Measurements from ENCODE around the gene INPP1. TPM values are rescaled to one million over a fixed set of nuclear protein-coding genes. Genes with fewer than 3 reads are reported as not detected.

The INPP1 gene
- polyA plus RNA-seq, 1 donor (not counting 4 experiments of a cell fraction or from before 2014, with no cell fraction given) = 6.3 TPM

- TF ChIP-seq CTCF (optimal IDR thresholded peaks at IDR 0.05 in 1 of 3, IDR thresholded peaks at IDR 0.05 in 1 of 3, conservative IDR thresholded peaks at IDR 0.05 in 1 of 3; ENCODE audit: extremely low read depth in 1 of 3, insufficient read depth in 2 of 3, low read length in 3 of 3) (no peak), EZH2 (IDR thresholded peaks at IDR 0.05; ENCODE audit: low read length) (no peak)
- H3K27ac ChIP-seq (ENCODE audit: control insufficient read depth, insufficient read depth, low read length) = no peak overlapping the region
- no peak overlapping the region for H2AFZ ChIP-seq (ENCODE audit: control insufficient read depth, low read length)
- dilution Hi-C loops (cut with MboI; ENCODE audit: extremely low pct_ligation_motif_present, low sequenced_read_pairs) = no loop called here
- no peaks in the 10 kb centered on the region for H3K27me3 ChIP-seq (ENCODE audit: control insufficient read depth, extremely low read depth, insufficient read depth, low read length)
- H3K4me2 ChIP-seq (ENCODE audit: control insufficient read depth, extremely low read depth, insufficient read depth, low read depth, low read length) = no peak overlapping the region
- H3K36me3 ChIP-seq (ENCODE audit: control insufficient read depth in 2 of 2, extremely low read depth in 1 of 2, insufficient read depth in 2 of 2, low read length in 2 of 2) = no peaks in the 10 kb centered on the region
- no peaks in the 10 kb centered on the region for H4K20me1 ChIP-seq (ENCODE audit: control insufficient read depth, extremely low read depth, insufficient read depth, low read length)
- no peaks in the 10 kb centered on the region for H3K79me2 ChIP-seq (ENCODE audit: control insufficient read depth, insufficient read depth, low read length)
- H3K9me1 ChIP-seq (ENCODE audit: control insufficient read depth, extremely low read depth, insufficient read depth, low read length) = no peaks in the 10 kb centered on the region
- FAIRE-seq = no peak
- H3K4me1 ChIP-seq (ENCODE audit: control insufficient read depth, extremely low read depth, insufficient read depth, low read length) = no peaks in the 10 kb centered on the region
- no peak overlapping the region for H3K9ac ChIP-seq (ENCODE audit: control insufficient read depth, extremely low read depth, insufficient read depth, low read length)
- no peak for DNase-seq (ENCODE audit: low read depth, low spot score)
- no peak overlapping the region for H3K4me3 ChIP-seq (ENCODE audit: control insufficient read depth in 2 of 3, extremely low read depth in 1 of 3, insufficient read depth in 2 of 3, low read depth in 1 of 3, low read length in 3 of 3)
- H3K9me3 ChIP-seq (ENCODE audit: control insufficient read depth, low read depth, low read length) = no peaks in the 10 kb centered on the region
These were observed 37.6 kb downstream of the INPP1 start for GRCh38 chr2:190380962-190381412.

GRCh38 chr2:190382851-190383250, 39.5 kb downstream of the INPP1 start:
- peak; percentile 19 for DNase-seq (ENCODE audit: low read depth, low spot score)
- H3K9ac ChIP-seq (ENCODE audit: control insufficient read depth, extremely low read depth, insufficient read depth, low read length) = no peak overlapping the region
- H3K79me2 ChIP-seq (ENCODE audit: control insufficient read depth, insufficient read depth, low read length) = no peaks in the 10 kb centered on the region
- H3K27ac ChIP-seq (ENCODE audit: control insufficient read depth, insufficient read depth, low read length) = no peak overlapping the region
- TF ChIP-seq EZH2 (IDR thresholded peaks at IDR 0.05; ENCODE audit: low read length) (no peak), CTCF (optimal IDR thresholded peaks at IDR 0.05 in 1 of 3, IDR thresholded peaks at IDR 0.05 in 1 of 3, conservative IDR thresholded peaks at IDR 0.05 in 1 of 3; ENCODE audit: extremely low read depth in 1 of 3, insufficient read depth in 2 of 3, low read length in 3 of 3) (peak; percentile 68 to 76 (median 68))
- no peaks in the 10 kb centered on the region for H4K20me1 ChIP-seq (ENCODE audit: control insufficient read depth, extremely low read depth, insufficient read depth, low read length)
- H3K9me3 ChIP-seq (ENCODE audit: control insufficient read depth, low read depth, low read length) = no peaks in the 10 kb centered on the region
- H3K4me1 ChIP-seq (ENCODE audit: control insufficient read depth, extremely low read depth, insufficient read depth, low read length) = no peaks in the 10 kb centered on the region
- no peak overlapping the region for H2AFZ ChIP-seq (ENCODE audit: control insufficient read depth, low read length)
- no peaks in the 10 kb centered on the region for H3K9me1 ChIP-seq (ENCODE audit: control insufficient read depth, extremely low read depth, insufficient read depth, low read length)
- no peak overlapping the region for H3K4me3 ChIP-seq (ENCODE audit: control insufficient read depth in 2 of 3, extremely low read depth in 1 of 3, insufficient read depth in 2 of 3, low read depth in 1 of 3, low read length in 3 of 3)
- H3K4me2 ChIP-seq (ENCODE audit: control insufficient read depth, extremely low read depth, insufficient read depth, low read depth, low read length) = no peak overlapping the region
- peak; percentile 95 for FAIRE-seq
- dilution Hi-C loops (cut with MboI; ENCODE audit: extremely low pct_ligation_motif_present, low sequenced_read_pairs) = no loop called here
- no peaks in the 10 kb centered on the region for H3K36me3 ChIP-seq (ENCODE audit: control insufficient read depth in 2 of 2, extremely low read depth in 1 of 2, insufficient read depth in 2 of 2, low read length in 2 of 2)
- H3K27me3 ChIP-seq (ENCODE audit: control insufficient read depth, extremely low read depth, insufficient read depth, low read length) = no peaks in the 10 kb centered on the region
